ENCODE measurements around the gene MEI4. TPM values are rescaled to one million over a fixed set of nuclear protein-coding genes. Genes with fewer than 3 reads are reported as not detected.

MEI4 gene
- total and polyA plus RNA-seq, 2 of the 8 experiments (the other 6 are each of a cell fraction or from before 2014, with no cell fraction given): 0.05 to 0.24 TPM

DNA sequence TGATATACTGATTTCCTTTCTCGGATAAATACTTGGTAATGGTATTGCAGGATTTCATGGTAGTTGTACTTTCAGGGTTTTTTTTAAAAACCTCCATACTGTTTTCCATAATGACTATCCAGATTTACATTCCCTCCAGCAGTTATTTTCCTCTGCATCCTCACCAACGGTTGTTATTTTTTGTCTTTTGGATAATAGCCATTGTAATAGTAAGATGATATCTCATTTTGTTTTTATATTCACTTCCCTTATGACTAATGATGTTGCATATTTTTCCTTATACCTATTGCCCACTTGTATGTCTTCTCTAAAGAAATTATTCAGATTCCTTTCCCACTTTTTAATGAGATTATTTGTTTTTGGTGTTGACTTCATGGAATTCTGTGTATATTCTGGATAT lies 231.0 kb downstream of the MEI4 start:
- Histone ChIP-seq H3K9ac (replicated peaks in 1 of 4; ENCODE audit: extremely low read depth in 1 of 4, low read depth in 3 of 4, low read length in 3 of 4) (no peak overlapping the region), H3K23me2 (ENCODE audit: low read depth, low read length) (no peaks in the 10 kb centered on the region), H4K20me1 (replicated peaks in 1 of 2; ENCODE audit: control insufficient read depth in 1 of 2, insufficient read depth in 2 of 2, low read length in 2 of 2) (no peaks in the 10 kb centered on the region), H3K27me3 (replicated peaks in 1 of 4; ENCODE audit: control insufficient read depth in 3 of 4, extremely low read depth in 1 of 4, insufficient read depth in 3 of 4, low read length in 3 of 4) (no peaks in the 10 kb centered on the region), H3K79me1 (ENCODE audit: low read depth, low read length) (no peaks in the 10 kb centered on the region), H2AFZ (ENCODE audit: low read length) (no peak overlapping the region), H2BK15ac (ENCODE audit: low read length) (no peak overlapping the region), H3K56ac (replicated peaks; ENCODE audit: insufficient read length, low read depth, low read length) (no peak overlapping the region), H2BK12ac (ENCODE audit: low read depth, low read length) (no peak overlapping the region), H3K4me3 (ENCODE audit: extremely low read depth in 1 of 4, insufficient read depth in 2 of 4, low read depth in 3 of 4, low read length in 4 of 4) (no peak overlapping the region), H3K9me3 (ENCODE audit: insufficient read depth in 2 of 2, low read depth in 1 of 2, low read length in 1 of 2) (no peaks in the 10 kb centered on the region), H3K18ac (ENCODE audit: extremely low read depth, low read length) (no peak overlapping the region), H2BK20ac (ENCODE audit: low read length) (no peak overlapping the region), H3K27ac (ENCODE audit: low read depth, low read length) (no peak overlapping the region), H3K4me2 (ENCODE audit: insufficient read depth in 1 of 2, low read depth in 2 of 2, low read length in 2 of 2) (no peak overlapping the region), H3K14ac (ENCODE audit: insufficient read length) (no peak overlapping the region), H3K4me1 (replicated peaks in 1 of 4; ENCODE audit: control insufficient read depth in 3 of 4, insufficient read depth in 4 of 4, low read length in 3 of 4) (no peaks in the 10 kb centered on the region), H3K79me2 (ENCODE audit: control insufficient read depth in 1 of 2, insufficient read depth in 2 of 2, low read length in 2 of 2) (no peaks in the 10 kb centered on the region), H2BK120ac (replicated peaks; ENCODE audit: low read depth, low read length) (no peak overlapping the region), H3K4ac (replicated peaks; ENCODE audit: insufficient read length, low read depth, low read length) (no peak overlapping the region), H4K5ac (ENCODE audit: insufficient read length, low read depth, low read length) (no peak overlapping the region), H3K36me3 (ENCODE audit: control insufficient read depth in 2 of 4, insufficient read depth in 4 of 4, low read length in 3 of 4) (no peaks in the 10 kb centered on the region), H4K8ac (ENCODE audit: extremely low read depth, insufficient read depth, low read length) (no peak overlapping the region), H2AK5ac (ENCODE audit: low read depth, low read length) (no peak overlapping the region), H4K91ac (replicated peaks; ENCODE audit: insufficient read length, low read length) (no peak overlapping the region), H3K23ac (ENCODE audit: insufficient read length) (no peak overlapping the region), H2BK5ac (ENCODE audit: low read depth, low read length) (no peak overlapping the region)
- FAIRE-seq (no peak), DNase-seq (ENCODE audit: low read depth in 1 of 2, low spot score in 2 of 2) (no peak)
- CTCF ChIA-PET (ENCODE audit: partially characterized antibody): no interaction called here
- WGBS, 2 experiments (ENCODE audit: extremely low coverage in 1 of 2, insufficient coverage in 1 of 2, insufficient read length in 1 of 2, insufficient replicate concordance in 2 of 2, low coverage in 1 of 2, low lambda C conversion rate in 2 of 2, missing lambda C conversion rate in 1 of 2): 86% methylated on average over 2 of the region's 2 CpGs; no CpG with 5 or more reads in 1 of the 2 experiments
- POLR2A ChIA-PET (ENCODE audit: partially characterized antibody): no interaction called here
- TF ChIP-seq ATF2 (IDR thresholded peaks at IDR 0.05; ENCODE audit: low read length): no peak
- TF ChIP-seq ZNF274 (IDR thresholded peaks at IDR 0.05; ENCODE audit: borderline replicate concordance, extremely low read depth, low read length): no peak
- TF ChIP-seq CTBP2 (IDR thresholded peaks at IDR 0.05; ENCODE audit: borderline replicate concordance, insufficient read depth, insufficient read length, low read length): no peak
- no peak for TF ChIP-seq BACH1 (IDR thresholded peaks at IDR 0.05; ENCODE audit: low read length)
- no peak for TF ChIP-seq TAF1 (IDR thresholded peaks at IDR 0.05; ENCODE audit: low read depth, low read length)
- TF ChIP-seq, protein P1, sequence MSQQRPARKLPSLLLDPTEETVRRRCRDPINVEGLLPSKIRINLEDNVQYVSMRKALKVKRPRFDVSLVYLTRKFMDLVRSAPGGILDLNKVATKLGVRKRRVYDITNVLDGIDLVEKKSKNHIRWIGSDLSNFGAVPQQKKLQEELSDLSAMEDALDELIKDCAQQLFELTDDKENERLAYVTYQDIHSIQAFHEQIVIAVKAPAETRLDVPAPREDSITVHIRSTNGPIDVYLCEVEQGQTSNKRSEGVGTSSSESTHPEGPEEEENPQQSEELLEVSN (IDR thresholded peaks at IDR 0.05): no peak
- TF ChIP-seq TAF7 (optimal IDR thresholded peaks at IDR 0.05; ENCODE audit: borderline replicate concordance, low read depth, low read length): no peak
- TF ChIP-seq FOSL1 (IDR thresholded peaks at IDR 0.05; ENCODE audit: insufficient read depth, low read depth, low read length): no peak
- no peak for TF ChIP-seq SP1 (IDR thresholded peaks at IDR 0.05; ENCODE audit: low read depth, low read length)
- TF ChIP-seq JUND (IDR thresholded peaks at IDR 0.05; ENCODE audit: low read length): no peak
- TF ChIP-seq, protein P2, sequence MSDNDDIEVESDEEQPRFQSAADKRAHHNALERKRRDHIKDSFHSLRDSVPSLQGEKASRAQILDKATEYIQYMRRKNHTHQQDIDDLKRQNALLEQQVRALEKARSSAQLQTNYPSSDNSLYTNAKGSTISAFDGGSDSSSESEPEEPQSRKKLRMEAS (IDR thresholded peaks at IDR 0.05): no peak
- no peak for TF ChIP-seq SUZ12 (IDR thresholded peaks at IDR 0.05; ENCODE audit: low read length)
- no peak for TF ChIP-seq ASH2L (IDR thresholded peaks at IDR 0.05; ENCODE audit: low read length)

All from H1 (cell line).